Mesothelial cell of epicardium (in vitro differentiated cells): Measurements from ENCODE around the gene TNRC18. TPM values are rescaled to one million over a fixed set of nuclear protein-coding genes. Genes with fewer than 3 reads are reported as not detected.

Experiments used
- DNase-seq, 2 experiments: peaks; one replicate each; pipeline ENCODE4 v3.0.0; 2021; ENCODE audit warnings: low spot score in 2 of 2; ENCODE audit not compliant: unreplicated experiment in 2 of 2
- H3K27ac Mint-ChIP-seq: 2 replicates; pipeline ENCODE4 v1.8.0; 2021; ENCODE audit warnings: mixed read lengths
- H3K27me3 Mint-ChIP-seq: 2 replicates; pipeline ENCODE4 v1.8.0; 2021; ENCODE audit warnings: low read depth, mixed read lengths
- H3K36me3 Mint-ChIP-seq: 2 replicates; pipeline ENCODE4 v1.8.0; 2021; ENCODE audit warnings: mixed read lengths
- H3K4me1 Mint-ChIP-seq: 2 replicates; pipeline ENCODE4 v1.8.0; 2021; ENCODE audit warnings: mixed read lengths
- H3K4me3 Mint-ChIP-seq: 2 replicates; pipeline ENCODE4 v1.8.0; 2021; ENCODE audit warnings: mild to moderate bottlenecking, moderate library complexity, mixed read lengths
- H3K9me3 Mint-ChIP-seq: 2 replicates; pipeline ENCODE4 v1.8.0; 2021; ENCODE audit warnings: mixed read lengths
- CTCF ChIP-seq: fragments of 200-600 bp; sonication (generic); IDR thresholded peaks from one replicate; pipeline ENCODE4 v1.5.0; 2021; ENCODE audit warnings: antibody characterized with exemption; ENCODE audit not compliant: unreplicated experiment
- total RNA-seq: library from RNA; stranded (reverse); gene quantifications from 3 replicates; pipeline ENCODE4 v1.2.1, GENCODE V29; 2021

Gene TNRC18
- total RNA-seq, 1 donor from 2014 or later, result 171 TPM

- DNase-seq, result no peak
- Mint-ChIP-seq H3K36me3 (no peaks in the 10 kb centered on the region), H3K27ac (no peak overlapping the region), H3K27me3 (peaks cover 20% of the 10 kb centered on the region), H3K4me3 (no peak overlapping the region), H3K4me1 (peaks cover 8% of the 10 kb centered on the region), H3K9me3 (no peaks in the 10 kb centered on the region)
- no peak for TF ChIP-seq CTCF
Observed at GRCh38 chr7:5456409-5456808, 32.8 kb upstream of the TNRC18 start.

- no peak for DNase-seq
- no peak overlapping the region for H3K27ac Mint-ChIP-seq
- peaks cover 14% of the 10 kb centered on the region for H3K4me1 Mint-ChIP-seq
- H3K36me3 Mint-ChIP-seq, result no peaks in the 10 kb centered on the region
- no peaks in the 10 kb centered on the region for H3K9me3 Mint-ChIP-seq
- H3K4me3 Mint-ChIP-seq, result no peak overlapping the region
- TF ChIP-seq CTCF, result no peak
- peaks cover 20% of the 10 kb centered on the region for H3K27me3 Mint-ChIP-seq
Observed at GRCh38 chr7:5455581-5456219, 32.1 kb upstream of the TNRC18 start.

GRCh38 chr7:5455175-5455574 lies 31.5 kb upstream of the TNRC18 start:
- H3K4me1 Mint-ChIP-seq, result peaks cover 16% of the 10 kb centered on the region
- no peak overlapping the region for H3K27ac Mint-ChIP-seq
- H3K27me3 Mint-ChIP-seq, result peaks cover 20% of the 10 kb centered on the region
- no peak for TF ChIP-seq CTCF
- no peak overlapping the region for H3K4me3 Mint-ChIP-seq
- no peaks in the 10 kb centered on the region for H3K36me3 Mint-ChIP-seq
- H3K9me3 Mint-ChIP-seq, result no peaks in the 10 kb centered on the region
- DNase-seq, result no peak

- no peak overlapping the region for H3K4me3 Mint-ChIP-seq
- no peaks in the 10 kb centered on the region for H3K36me3 Mint-ChIP-seq
- no peak for DNase-seq
- peaks cover 16% of the 10 kb centered on the region for H3K4me1 Mint-ChIP-seq
- peaks cover 20% of the 10 kb centered on the region for H3K27me3 Mint-ChIP-seq
- no peak overlapping the region for H3K27ac Mint-ChIP-seq
- no peaks in the 10 kb centered on the region for H3K9me3 Mint-ChIP-seq
- no peak for TF ChIP-seq CTCF
Observed at GRCh38 chr7:5454485-5454884, 30.9 kb upstream of the TNRC18 start.

- DNase-seq, result no peak
- Mint-ChIP-seq H3K27ac (no peak overlapping the region), H3K4me1 (peaks cover 19% of the 10 kb centered on the region), H3K4me3 (no peak overlapping the region), H3K9me3 (no peaks in the 10 kb centered on the region), H3K36me3 (no peaks in the 10 kb centered on the region), H3K27me3 (peaks cover 20% of the 10 kb centered on the region)
- no peak for TF ChIP-seq CTCF
Observed at GRCh38 chr7:5453566-5454075, 30.0 kb upstream of the TNRC18 start.
